ENCODE results near the gene PBX1.

PBX1 gene

GRCh38 chr1:164637461-164638375, 78.7 kb downstream of the PBX1 start:
- POLR2A ChIA-PET, result no interaction called here
- no peak overlapping the region for H3K27ac ChIP-seq (ENCODE audit: extremely low read depth, low read depth, low read length)

GRCh38 chr1:164638492-164639202, 79.7 kb downstream of the PBX1 start:
- H3K36me3 ChIP-seq (ENCODE audit: control insufficient read depth in 2 of 2, insufficient read depth in 1 of 2, low read length in 2 of 2), result no peaks in the 10 kb centered on the region
- H3K4me1 ChIP-seq (ENCODE audit: control insufficient read depth, insufficient read depth, low read length), result peaks cover 30% of the 10 kb centered on the region
- no peak overlapping the region for H3K4me3 ChIP-seq (ENCODE audit: low read depth, low read length)
- CTCF ChIA-PET, result no interaction called here
- H3K27ac ChIP-seq (ENCODE audit: extremely low read depth, low read depth, low read length), result no peak overlapping the region
- POLR2A ChIA-PET, result no interaction called here
- no peaks in the 10 kb centered on the region for H3K9me3 ChIP-seq (ENCODE audit: control insufficient read depth, insufficient read depth, low read depth, low read length)
- no peak for TF ChIP-seq ZSCAN23 (tag by site-specific recombination; IDR thresholded peaks at IDR 0.05)
- TF ChIP-seq KLF7 (tag by site-specific recombination; IDR thresholded peaks at IDR 0.05; ENCODE audit: borderline replicate concordance), result no peak
- TF ChIP-seq ZNF670 (tag by site-specific recombination; IDR thresholded peaks at IDR 0.05; ENCODE audit: low read depth), result no peak

More at GRCh38 chr1:164637461-164638375, 78.7 kb downstream of the PBX1 start:
- CTCF ChIA-PET, result no interaction called here
- TF ChIP-seq OSR2 (tag by site-specific recombination; IDR thresholded peaks at IDR 0.05), result no peak
- no peaks in the 10 kb centered on the region for H3K36me3 ChIP-seq (ENCODE audit: control insufficient read depth in 2 of 2, insufficient read depth in 1 of 2, low read length in 2 of 2)
- H3K4me1 ChIP-seq (ENCODE audit: control insufficient read depth, insufficient read depth, low read length), result peaks cover 30% of the 10 kb centered on the region
- H3K9me3 ChIP-seq (ENCODE audit: control insufficient read depth, insufficient read depth, low read depth, low read length), result no peaks in the 10 kb centered on the region
- no peak overlapping the region for H3K4me3 ChIP-seq (ENCODE audit: low read depth, low read length)

- POLR2A ChIA-PET, result interaction anchor here (0.7 kb wide), 1 partner anchor 10 kb away, joined by 8 read pairs; no protein-coding TSS in a partner anchor
- CTCF ChIA-PET, result interaction anchor here (0.8 to 1.3 kb wide), 3 partner anchors 12 to 22 kb away, joined by 3 read pairs; no protein-coding TSS in a partner anchor
- TF ChIP-seq WT1 (tag by site-specific recombination; IDR thresholded peaks at IDR 0.05) (no peak), TCF7L2 (IDR thresholded peaks at IDR 0.05; ENCODE audit: borderline replicate concordance, low read depth, low read length) (no peak), INSM2 (tag by site-specific recombination; IDR thresholded peaks at IDR 0.05) (no peak), ZNF701 (tag by site-specific recombination; IDR thresholded peaks at IDR 0.05) (no peak), HOXC10 (CRISPR knock-in tag; IDR thresholded peaks at IDR 0.05) (no peak), ZNF600 (tag by site-specific recombination; IDR thresholded peaks at IDR 0.05) (no peak), ZNF473 (tag by site-specific recombination; IDR thresholded peaks at IDR 0.05) (no peak), EGR2 (tag by site-specific recombination; IDR thresholded peaks at IDR 0.05; ENCODE audit: low read depth) (no peak), ZNF362 (tag by site-specific recombination; IDR thresholded peaks at IDR 0.05) (no peak), ZNF621 (tag by site-specific recombination; IDR thresholded peaks at IDR 0.05) (no peak), ZNF155 (tag by site-specific recombination; IDR thresholded peaks at IDR 0.05) (no peak), ZNF670 (tag by site-specific recombination; IDR thresholded peaks at IDR 0.05; ENCODE audit: low read depth) (no peak), PRDM6 (tag by site-specific recombination; IDR thresholded peaks at IDR 0.05) (no peak), ZNF596 (tag by site-specific recombination; IDR thresholded peaks at IDR 0.05) (no peak), ZNF585B (tag by site-specific recombination; IDR thresholded peaks at IDR 0.05) (no peak), ZBTB21 (tag by site-specific recombination; IDR thresholded peaks at IDR 0.05) (no peak), ZNF404 (tag by site-specific recombination; IDR thresholded peaks at IDR 0.05) (no peak), PBX3 (CRISPR knock-in tag; IDR thresholded peaks at IDR 0.05) (no peak), ZNF37A (tag by site-specific recombination; IDR thresholded peaks at IDR 0.05) (no peak), ZNF629 (tag by site-specific recombination; IDR thresholded peaks at IDR 0.05) (no peak)
- no peaks in the 10 kb centered on the region for H3K9me3 ChIP-seq (ENCODE audit: control insufficient read depth, insufficient read depth, low read depth, low read length)
- no peak overlapping the region for H3K4me3 ChIP-seq (ENCODE audit: low read depth, low read length)
- H3K4me1 ChIP-seq (ENCODE audit: control insufficient read depth, insufficient read depth, low read length), result peaks cover 23% of the 10 kb centered on the region
- H3K36me3 ChIP-seq (ENCODE audit: control insufficient read depth in 2 of 2, insufficient read depth in 1 of 2, low read length in 2 of 2), result no peaks in the 10 kb centered on the region
- H3K27ac ChIP-seq (ENCODE audit: extremely low read depth, low read depth, low read length), result no peak overlapping the region
Measured at GRCh38 chr1:164640686-164641352, 81.8 kb downstream of the PBX1 start.
